Gastrocnemius medialis (tissue), 4 donors: ENCODE results near the gene MVD. TPM values are rescaled to one million over a fixed set of nuclear protein-coding genes. Genes with fewer than 3 reads are reported as not detected.

Experiments
- ATAC-seq, 2 donors: fragments of 150-250 bp; one replicate each; pipeline ENCODE4 v1.9.1; 2016
- DNase-seq, 2 donors: peaks; one replicate each; pipeline ENCODE4 v3.0.0-alpha.2; 2019
- H3K27ac ChIP-seq, 4 donors: fragments of 200-600 bp; sonication (generic); 1 replicate in 1 of 4; 2 replicates in 3 of 4; pipeline ENCODE4 v1.5.1; 2016 to 2018; ENCODE audit warnings: mild to moderate bottlenecking in 2 of 4, moderate library complexity in 1 of 4
- H3K27me3 ChIP-seq, 3 donors: fragments of 200-600 bp; sonication (generic) in 2 of 3; 1 replicate in 1 of 3; 2 replicates in 2 of 3; pipeline versions ENCODE4 v1.5.1 to v1.6.0; 2016 to 2019; ENCODE audit warnings: mild to moderate bottlenecking in 1 of 3, moderate library complexity in 1 of 3
- H3K36me3 ChIP-seq, 2 donors: fragments of 200-600 bp; sonication (generic) in 1 of 2; one replicate each; pipeline ENCODE4 v1.5.1; 2017 to 2018
- H3K4me1 ChIP-seq, 2 donors: fragments of 200-600 bp; sonication (generic) in 1 of 2; one replicate each; pipeline ENCODE4 v1.5.1; 2016 to 2017; ENCODE audit warnings: mild to moderate bottlenecking in 2 of 2
- H3K4me3 ChIP-seq, 4 donors: fragments of 200-600 bp; sonication (generic) in 3 of 4; 1 replicate in 1 of 4; 2 replicates in 3 of 4; pipeline ENCODE4 v1.5.1; 2016 to 2019; ENCODE audit warnings: mild to moderate bottlenecking in 2 of 4
- H3K9me3 ChIP-seq, 3 donors: fragments of 200-600 bp; sonication (generic) in 2 of 3; 1 replicate in 1 of 3; 2 replicates in 2 of 3; pipeline ENCODE4 v1.5.1; 2016 to 2019
- CTCF ChIP-seq, 5 experiments: fragments of 450-650 bp in 3 of 5; fragments of 200-600 bp in 2 of 5; sonication (generic) in 2 of 5; IDR thresholded peaks in 4 of 5; conservative IDR thresholded peaks in 1 of 5; 1 replicate in 4 of 5; 2 replicates in 1 of 5; pipeline ENCODE4 v1.5.1; 2016 to 2019; ENCODE audit warnings: antibody characterized with exemption in 5 of 5, mild to moderate bottlenecking in 3 of 5, moderate library complexity in 3 of 5
- POLR2A ChIP-seq, 2 donors: fragments of 450-650 bp; IDR thresholded peaks; one replicate each; pipeline ENCODE4 v1.6.1; 2017; ENCODE audit warnings: antibody characterized with exemption in 2 of 2, mild to moderate bottlenecking in 2 of 2, moderate library complexity in 2 of 2
- in situ Hi-C, 4 donors: fragments of 200-750 bp; cut with MboI; loops; one replicate each; pipeline versions ENCODE4 v1.15.0 to v1.8.0; 2017; ENCODE audit warnings: low sequenced_read_pairs in 4 of 4
- intact Hi-C: fragments of 100-400 bp; cut with DNase I; formaldehyde crosslinking; loops from one replicate; pipeline ENCODE4 v1.15.1; 2023; ENCODE audit warnings: low total_unique reads
- total RNA-seq, 4 donors: library from RNA; depleted of rRNA; stranded (reverse); fragments of >200 nt; gene quantifications; one replicate each; pipeline versions ENCODE4 v1.1.0 to v1.2.3, GENCODE V29; 2016

Gene MVD
- total RNA-seq, 4 donors from 2014 or later = 9.0 to 16.3 (median 13.4) TPM

- TF ChIP-seq CTCF (IDR thresholded peaks at IDR 0.05 in 4 of 5, conservative IDR thresholded peaks at IDR 0.05 in 1 of 5) = no peak
- no peak for TF ChIP-seq POLR2A (IDR thresholded peaks at IDR 0.05)
- DNase-seq (no peak), ATAC-seq (no peak)
- Histone ChIP-seq H3K9me3 (no peaks in the 10 kb centered on the region), H3K27me3 (no peaks in the 10 kb centered on the region), H3K4me1 (peaks cover 11 to 23% of the 10 kb centered on the region in 2 donors), H3K4me3 (no peak overlapping the region), H3K27ac (no peak overlapping the region), H3K36me3 (no peaks in the 10 kb centered on the region)
- in situ Hi-C loops (no loop called here), intact Hi-C loops (no loop called here)
Measured at GRCh38 chr16:88667461-88667860, 4.6 kb upstream of the MVD start.

GRCh38 chr16:88665570-88665969 is 2.7 kb upstream of the MVD start:
- Histone ChIP-seq H3K4me1 (peaks cover 15 to 28% of the 10 kb centered on the region in 2 donors), H3K36me3 (no peaks in the 10 kb centered on the region), H3K4me3 (no peak overlapping the region), H3K9me3 (no peaks in the 10 kb centered on the region), H3K27me3 (no peaks in the 10 kb centered on the region), H3K27ac (peak overlapping the region in 2 of 4 donors; percentile 6 to 53)
- intact Hi-C loops = no loop called here
- in situ Hi-C loops = no loop called here
- TF ChIP-seq CTCF (IDR thresholded peaks at IDR 0.05 in 4 of 5, conservative IDR thresholded peaks at IDR 0.05 in 1 of 5) = no peak
- TF ChIP-seq POLR2A (IDR thresholded peaks at IDR 0.05) = no peak
- DNase-seq (no peak), ATAC-seq (no peak)

GRCh38 chr16:88665148-88665547 is 2.3 kb upstream of the MVD start:
- ATAC-seq (no peak), DNase-seq (no peak)
- Histone ChIP-seq H3K4me1 (peaks cover 15 to 28% of the 10 kb centered on the region in 2 donors), H3K4me3 (no peak overlapping the region), H3K27me3 (no peaks in the 10 kb centered on the region), H3K36me3 (no peaks in the 10 kb centered on the region), H3K27ac (peak overlapping the region in 2 of 4 donors; percentile 6 to 53), H3K9me3 (no peaks in the 10 kb centered on the region)
- TF ChIP-seq CTCF (IDR thresholded peaks at IDR 0.05 in 4 of 5, conservative IDR thresholded peaks at IDR 0.05 in 1 of 5) = no peak
- no peak for TF ChIP-seq POLR2A (IDR thresholded peaks at IDR 0.05)
- intact Hi-C loops (no loop called here), in situ Hi-C loops (no loop called here)

- H3K27ac ChIP-seq = peak overlapping the region; percentile 86 to 90 (median 90)
- ATAC-seq (no peak), DNase-seq (no peak)
- H3K4me1 ChIP-seq = peaks cover 15 to 23% of the 10 kb centered on the region in 2 donors
- no peaks in the 10 kb centered on the region for H3K27me3 ChIP-seq
- in situ Hi-C loops = no loop called here
- H3K9me3 ChIP-seq = no peaks in the 10 kb centered on the region
- intact Hi-C loops = loop anchor here (5.0 kb wide), 2 partner anchors 90 to 210 kb away; partner anchors contain the start of genes ZC3H18 and ZFPM1
- no peak for TF ChIP-seq POLR2A (IDR thresholded peaks at IDR 0.05)
- H3K4me3 ChIP-seq = peak overlapping the region; percentile 74 to 98 (median 82)
- H3K36me3 ChIP-seq = no peaks in the 10 kb centered on the region
Measured at GRCh38 chr16:88662222-88662842, 559 bp downstream of the MVD start.

- no peak for TF ChIP-seq POLR2A (IDR thresholded peaks at IDR 0.05)
- TF ChIP-seq CTCF (IDR thresholded peaks at IDR 0.05 in 4 of 5, conservative IDR thresholded peaks at IDR 0.05 in 1 of 5) = no peak
- Histone ChIP-seq H3K36me3 (no peaks in the 10 kb centered on the region), H3K9me3 (no peaks in the 10 kb centered on the region), H3K27me3 (no peaks in the 10 kb centered on the region), H3K27ac (no peak overlapping the region), H3K4me3 (no peak overlapping the region), H3K4me1 (peaks cover 15 to 23% of the 10 kb centered on the region in 2 donors)
- intact Hi-C loops (loop anchor here (5.0 kb wide), 2 partner anchors 89 to 209 kb away; partner anchors contain the start of genes ZC3H18 and ZFPM1), in situ Hi-C loops (no loop called here)
- ATAC-seq (no peak), DNase-seq (no peak)
Measured at GRCh38 chr16:88661468-88661867, 1.4 kb downstream of the MVD start.
